OCI-LY3 (cell line): ENCODE results near the gene IQCM.

Experiments
- EZH2phosphoT487 ChIP-seq: fragments of 200-600 bp; shearing (Covaris generic); IDR thresholded peaks from 2 replicates; pipeline ENCODE4 v1.6.1; 2018; ENCODE audit warnings: antibody characterized with exemption, mixed run types, low read depth
- TF ChIP-seq, protein P1 (sequence below): fragments of 200-600, 300-600 bp; sonication (generic); IDR thresholded peaks from 2 replicates; pipeline ENCODE4 v1.5.1; 2014; ENCODE audit warnings: antibody characterized with exemption, low read length, low read depth

GRCh38 chr4:149552601-149553000 is 263.0 kb downstream of the IQCM start:
- TF ChIP-seq, protein P1, sequence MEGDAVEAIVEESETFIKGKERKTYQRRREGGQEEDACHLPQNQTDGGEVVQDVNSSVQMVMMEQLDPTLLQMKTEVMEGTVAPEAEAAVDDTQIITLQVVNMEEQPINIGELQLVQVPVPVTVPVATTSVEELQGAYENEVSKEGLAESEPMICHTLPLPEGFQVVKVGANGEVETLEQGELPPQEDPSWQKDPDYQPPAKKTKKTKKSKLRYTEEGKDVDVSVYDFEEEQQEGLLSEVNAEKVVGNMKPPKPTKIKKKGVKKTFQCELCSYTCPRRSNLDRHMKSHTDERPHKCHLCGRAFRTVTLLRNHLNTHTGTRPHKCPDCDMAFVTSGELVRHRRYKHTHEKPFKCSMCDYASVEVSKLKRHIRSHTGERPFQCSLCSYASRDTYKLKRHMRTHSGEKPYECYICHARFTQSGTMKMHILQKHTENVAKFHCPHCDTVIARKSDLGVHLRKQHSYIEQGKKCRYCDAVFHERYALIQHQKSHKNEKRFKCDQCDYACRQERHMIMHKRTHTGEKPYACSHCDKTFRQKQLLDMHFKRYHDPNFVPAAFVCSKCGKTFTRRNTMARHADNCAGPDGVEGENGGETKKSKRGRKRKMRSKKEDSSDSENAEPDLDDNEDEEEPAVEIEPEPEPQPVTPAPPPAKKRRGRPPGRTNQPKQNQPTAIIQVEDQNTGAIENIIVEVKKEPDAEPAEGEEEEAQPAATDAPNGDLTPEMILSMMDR = no peak
- no peak for TF ChIP-seq EZH2phosphoT487
